ENCODE results near the gene SYS1.

DNA sequence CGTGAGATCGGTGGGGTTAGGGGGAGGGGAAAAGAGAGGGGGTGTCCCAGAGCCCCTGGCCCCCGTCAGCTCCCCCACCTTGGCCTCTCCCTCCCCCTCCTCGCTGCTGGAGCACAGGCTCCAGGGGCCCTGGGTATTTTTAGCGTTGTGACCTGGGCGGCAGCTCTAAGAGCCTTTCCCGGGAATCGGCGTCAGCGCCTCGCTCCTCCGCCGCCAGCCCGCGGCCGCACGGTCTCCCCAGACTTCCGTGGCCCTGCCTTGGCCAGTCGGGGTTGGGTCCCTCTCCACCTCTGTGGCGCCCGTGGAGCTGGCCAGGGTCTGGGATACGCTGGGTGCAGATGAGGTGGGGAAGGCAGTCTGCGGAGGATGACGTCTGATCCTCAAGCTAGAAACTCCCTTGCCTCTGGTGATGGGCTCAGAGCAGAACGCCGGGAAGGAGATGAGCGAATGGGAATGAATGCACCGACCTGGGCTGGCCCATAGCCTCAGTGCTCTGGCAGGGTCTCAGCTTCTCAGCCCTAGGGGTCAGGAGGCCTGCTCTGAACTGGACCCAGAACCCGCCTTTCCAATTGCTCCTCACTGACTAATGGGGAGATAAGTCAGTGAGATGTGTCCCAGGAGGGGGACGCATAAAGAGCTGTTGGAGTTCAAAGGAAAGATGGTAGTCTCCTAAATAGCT is 44.2 kb downstream of the SYS1 start:
- TF ChIP-seq, protein P1, sequence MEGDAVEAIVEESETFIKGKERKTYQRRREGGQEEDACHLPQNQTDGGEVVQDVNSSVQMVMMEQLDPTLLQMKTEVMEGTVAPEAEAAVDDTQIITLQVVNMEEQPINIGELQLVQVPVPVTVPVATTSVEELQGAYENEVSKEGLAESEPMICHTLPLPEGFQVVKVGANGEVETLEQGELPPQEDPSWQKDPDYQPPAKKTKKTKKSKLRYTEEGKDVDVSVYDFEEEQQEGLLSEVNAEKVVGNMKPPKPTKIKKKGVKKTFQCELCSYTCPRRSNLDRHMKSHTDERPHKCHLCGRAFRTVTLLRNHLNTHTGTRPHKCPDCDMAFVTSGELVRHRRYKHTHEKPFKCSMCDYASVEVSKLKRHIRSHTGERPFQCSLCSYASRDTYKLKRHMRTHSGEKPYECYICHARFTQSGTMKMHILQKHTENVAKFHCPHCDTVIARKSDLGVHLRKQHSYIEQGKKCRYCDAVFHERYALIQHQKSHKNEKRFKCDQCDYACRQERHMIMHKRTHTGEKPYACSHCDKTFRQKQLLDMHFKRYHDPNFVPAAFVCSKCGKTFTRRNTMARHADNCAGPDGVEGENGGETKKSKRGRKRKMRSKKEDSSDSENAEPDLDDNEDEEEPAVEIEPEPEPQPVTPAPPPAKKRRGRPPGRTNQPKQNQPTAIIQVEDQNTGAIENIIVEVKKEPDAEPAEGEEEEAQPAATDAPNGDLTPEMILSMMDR (IDR thresholded peaks at IDR 0.05), result no peak
- TF ChIP-seq POLR2A (IDR thresholded peaks at IDR 0.05), result peak in 1 of 2 donors; percentile 69

All from heart left ventricle (tissue), 13 donors.